ENCODE measurements around the gene BIRC5.

BIRC5 gene

GRCh38 chr17:78258323-78259191, 44.5 kb downstream of the BIRC5 start:
- no peak for TF ChIP-seq CTCF (IDR thresholded peaks at IDR 0.05; ENCODE audit: low read depth, low read length, missing control alignments)
- DNase-seq (ENCODE audit: low read depth): no peak
- no peak overlapping the region for H3K4me3 ChIP-seq (ENCODE audit: low read depth, low read length)

DNA sequence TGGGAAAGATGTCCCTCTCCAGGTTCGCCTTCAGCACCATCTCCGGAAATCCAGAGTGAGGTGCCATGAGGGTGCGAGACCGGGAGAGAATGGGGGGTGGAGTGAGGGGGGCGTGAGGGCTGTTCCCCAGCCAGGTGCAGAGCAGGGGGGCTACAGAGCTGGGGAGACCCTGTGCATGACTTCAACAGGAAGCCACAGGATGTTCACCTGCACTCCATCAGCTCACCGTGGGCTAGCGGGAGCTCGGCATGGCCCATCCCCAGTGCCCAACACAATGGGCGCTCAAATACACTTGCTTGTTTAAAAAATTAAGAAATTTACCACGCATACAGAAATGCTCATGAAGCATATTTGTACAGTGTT, 45.1 kb downstream of the BIRC5 start:
- H3K4me3 ChIP-seq (ENCODE audit: low read depth, low read length): no peak overlapping the region
- DNase-seq (ENCODE audit: low read depth): no peak
- TF ChIP-seq CTCF (IDR thresholded peaks at IDR 0.05; ENCODE audit: low read depth, low read length, missing control alignments): no peak

GRCh38 chr17:78263063-78263735, 49.1 kb downstream of the BIRC5 start:
- no peak overlapping the region for H3K4me3 ChIP-seq (ENCODE audit: low read depth, low read length)
- DNase-seq (ENCODE audit: low read depth): no peak
- no peak for TF ChIP-seq CTCF (IDR thresholded peaks at IDR 0.05; ENCODE audit: low read depth, low read length, missing control alignments)

GRCh38 chr17:78263736-78264340, 49.8 kb downstream of the BIRC5 start:
- TF ChIP-seq CTCF (IDR thresholded peaks at IDR 0.05; ENCODE audit: low read depth, low read length, missing control alignments): no peak
- no peak for DNase-seq (ENCODE audit: low read depth)
- H3K4me3 ChIP-seq (ENCODE audit: low read depth, low read length): no peak overlapping the region

- no peak overlapping the region for H3K4me3 ChIP-seq (ENCODE audit: low read depth, low read length)
- no peak for DNase-seq (ENCODE audit: low read depth)
- TF ChIP-seq CTCF (IDR thresholded peaks at IDR 0.05; ENCODE audit: low read depth, low read length, missing control alignments): no peak
Measured at GRCh38 chr17:78264590-78264989, 50.5 kb downstream of the BIRC5 start.

DNA sequence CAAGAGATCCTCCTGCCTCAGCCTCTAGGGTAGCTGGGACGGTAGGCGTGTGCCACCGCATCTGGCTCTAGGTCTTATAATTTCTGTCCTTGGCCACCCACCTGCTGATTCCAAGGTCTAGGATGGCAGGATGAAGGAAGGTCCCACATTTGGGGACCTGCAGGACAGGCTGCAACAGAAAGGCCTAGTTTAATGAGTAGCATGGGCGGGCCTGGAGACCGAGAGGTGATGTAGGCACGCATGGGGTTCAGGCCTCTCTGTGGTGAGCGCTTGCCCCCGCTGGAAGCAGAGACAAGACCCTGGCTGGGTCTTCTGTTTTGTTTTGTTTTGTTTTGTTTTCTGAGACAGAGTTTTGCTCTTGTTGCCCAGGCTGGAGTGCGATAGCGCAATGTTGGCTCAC, 51.1 kb downstream of the BIRC5 start:
- no peak for TF ChIP-seq CTCF (IDR thresholded peaks at IDR 0.05; ENCODE audit: low read depth, low read length, missing control alignments)
- DNase-seq (ENCODE audit: low read depth): no peak

More for the DNA sequence above, 51.1 kb downstream of the BIRC5 start:
- H3K4me3 ChIP-seq (ENCODE audit: low read depth, low read length): no peak overlapping the region

Data from GM12864 (cell line).